HG02623 (cell line): ENCODE measurements around the gene MYO5B.
A peak's percentile ranks its signal among the peaks of the same experiment; 100 is the strongest.

Experiments used
- ATAC-seq: cut with Tn5 transposase; IDR thresholded peaks from one replicate; pipeline ENCODE4 v1.9.1; 2021; ENCODE audit warnings: moderate library complexity; ENCODE audit not compliant: unreplicated experiment

MYO5B gene

DNA sequence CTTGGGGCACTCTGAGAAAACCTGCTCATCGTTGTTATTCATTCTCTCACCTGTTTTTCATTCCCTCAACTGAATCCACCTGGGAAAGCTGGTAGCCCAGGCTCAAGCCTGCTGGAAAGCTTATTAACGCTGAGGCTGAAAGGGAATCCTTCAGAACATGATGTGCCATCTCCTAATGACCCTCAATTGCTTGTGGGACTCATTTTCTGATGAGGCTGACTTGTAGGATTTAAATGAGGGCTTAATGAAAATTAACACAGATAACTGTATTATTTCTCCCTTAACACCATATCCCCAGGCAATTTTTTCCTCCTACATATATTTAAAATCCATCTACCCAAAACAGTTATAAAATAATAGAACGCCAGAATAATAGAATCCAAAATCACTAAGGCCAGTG lies 218.9 kb downstream of the MYO5B start:
- no peak for ATAC-seq

GRCh38 chr18:49974079-49974478 lies 220.9 kb downstream of the MYO5B start:
- ATAC-seq: no peak

- no peak for ATAC-seq
These were observed 221.4 kb downstream of the MYO5B start for GRCh38 chr18:49973592-49973991.

GRCh38 chr18:49972535-49972934 lies 222.4 kb downstream of the MYO5B start:
- ATAC-seq: no peak

GRCh38 chr18:49971462-49971861 lies 223.5 kb downstream of the MYO5B start:
- no peak for ATAC-seq

DNA sequence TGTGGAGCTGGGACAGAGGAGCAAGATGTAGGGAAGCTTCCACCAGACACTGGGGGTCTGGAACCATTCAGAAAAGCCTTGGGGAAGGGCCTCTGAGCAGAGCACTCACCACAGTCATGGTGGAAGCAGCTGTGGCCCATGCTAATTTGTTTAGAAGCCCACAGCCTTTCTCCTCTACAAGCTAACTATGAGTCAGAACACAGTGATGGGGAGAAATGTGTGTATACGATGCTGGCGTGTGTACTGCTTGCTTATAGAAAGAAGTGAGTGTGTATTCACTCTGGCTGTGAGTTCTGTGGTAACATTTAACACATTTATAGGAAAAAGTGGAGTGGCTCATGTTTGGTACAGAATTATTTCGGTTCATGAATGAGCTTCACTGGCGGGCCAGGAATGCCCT lies 224.6 kb downstream of the MYO5B start:
- peak; percentile 82 for ATAC-seq

GRCh38 chr18:49968644-49969309 lies 226.2 kb downstream of the MYO5B start:
- ATAC-seq: no peak

GRCh38 chr18:49967636-49968313 lies 227.2 kb downstream of the MYO5B start:
- no peak for ATAC-seq

DNA sequence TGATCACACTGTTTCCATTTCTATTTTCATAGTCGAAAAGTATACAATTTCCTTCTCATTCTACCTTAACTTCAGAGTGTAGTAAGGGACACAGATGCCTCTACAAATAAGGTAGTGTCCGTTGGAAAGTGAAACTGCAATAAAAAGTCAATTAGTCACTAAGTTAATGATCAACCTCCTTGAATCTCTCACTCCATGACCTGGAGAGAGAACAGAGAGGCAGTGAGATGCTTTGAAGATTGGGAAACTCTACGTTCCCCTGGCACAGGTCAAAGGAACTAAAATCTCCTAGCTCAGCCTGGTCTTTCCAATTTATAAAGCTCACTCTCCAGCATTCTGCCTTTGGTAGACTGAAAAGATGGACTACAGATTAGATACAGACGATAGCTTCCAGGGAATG lies 227.8 kb downstream of the MYO5B start:
- peak; percentile 40 for ATAC-seq

DNA sequence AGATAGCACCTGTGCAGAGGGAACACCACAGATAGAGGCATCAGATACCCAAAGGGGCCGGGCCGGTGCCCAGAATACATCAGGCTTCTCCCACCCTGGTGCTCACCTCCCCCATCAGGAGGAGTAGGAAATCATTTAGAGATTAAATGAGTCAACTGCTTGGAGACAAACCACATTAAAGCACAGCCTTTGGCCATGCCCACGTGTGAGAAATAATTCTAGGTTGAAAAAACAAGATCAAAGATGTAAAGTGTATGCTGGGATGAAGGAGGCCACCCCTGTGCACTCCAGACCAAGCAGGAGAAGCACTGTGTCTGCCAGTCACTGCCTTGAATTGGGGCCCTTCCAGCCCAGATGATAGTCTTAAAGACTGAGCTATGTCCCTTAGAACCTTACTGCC lies 228.9 kb downstream of the MYO5B start:
- ATAC-seq: no peak

DNA sequence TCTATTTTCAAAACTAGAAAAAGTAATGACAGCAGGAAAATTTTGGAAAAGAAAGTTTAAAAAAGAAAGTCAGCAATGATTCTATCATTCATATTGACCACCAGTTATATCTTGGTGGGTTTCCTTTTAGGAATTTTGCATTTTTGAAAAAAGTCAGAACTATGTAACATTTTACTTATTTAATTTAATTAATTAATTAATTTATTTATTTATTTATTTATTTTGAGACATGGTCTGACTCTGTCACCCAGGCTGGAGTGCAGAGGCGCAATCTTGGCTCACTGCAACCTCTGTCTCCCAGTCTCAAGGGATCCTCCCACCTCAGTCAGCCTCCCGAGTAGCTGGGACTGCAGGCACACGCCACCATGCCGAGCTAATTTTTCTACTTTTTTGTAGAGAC lies 231.7 kb downstream of the MYO5B start:
- no peak for ATAC-seq

DNA sequence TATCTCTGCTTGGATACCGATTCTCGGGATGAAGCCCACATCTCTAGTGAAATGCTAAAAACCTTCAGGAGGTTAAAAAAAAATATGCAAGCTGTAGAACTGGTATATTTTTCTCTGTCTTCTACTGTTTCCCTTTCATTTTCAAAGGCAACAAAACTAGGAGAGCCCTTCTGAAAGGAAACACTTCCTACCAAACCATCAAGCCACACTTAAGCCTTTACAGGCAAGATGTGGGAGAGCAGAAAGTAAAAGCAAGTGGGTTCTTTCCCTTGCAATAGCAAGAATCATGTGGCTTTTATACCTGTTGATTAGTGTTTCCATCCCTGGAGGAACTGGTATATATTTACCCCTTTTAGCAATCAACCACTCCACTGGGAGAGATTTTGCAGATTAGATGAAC lies 233.7 kb downstream of the MYO5B start:
- ATAC-seq: no peak

DNA sequence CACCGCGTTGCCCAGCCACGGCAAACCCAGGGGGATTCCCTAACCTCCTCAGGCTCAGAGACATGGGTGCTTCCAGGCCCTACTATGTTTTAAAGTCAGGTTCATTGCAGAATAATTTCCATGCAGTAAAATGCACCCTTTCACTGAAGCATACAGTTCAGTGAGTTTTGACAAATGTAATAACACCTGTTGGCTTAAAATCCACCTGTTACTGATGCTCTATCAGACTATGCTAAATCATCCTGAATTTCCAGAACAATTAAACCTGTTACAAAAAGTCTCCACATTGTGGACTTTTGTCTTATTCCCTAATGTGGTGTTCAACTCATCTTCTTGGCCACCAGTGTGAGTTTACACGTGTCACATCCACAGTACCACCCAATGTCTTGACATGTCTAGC lies 234.6 kb downstream of the MYO5B start:
- no peak for ATAC-seq

DNA sequence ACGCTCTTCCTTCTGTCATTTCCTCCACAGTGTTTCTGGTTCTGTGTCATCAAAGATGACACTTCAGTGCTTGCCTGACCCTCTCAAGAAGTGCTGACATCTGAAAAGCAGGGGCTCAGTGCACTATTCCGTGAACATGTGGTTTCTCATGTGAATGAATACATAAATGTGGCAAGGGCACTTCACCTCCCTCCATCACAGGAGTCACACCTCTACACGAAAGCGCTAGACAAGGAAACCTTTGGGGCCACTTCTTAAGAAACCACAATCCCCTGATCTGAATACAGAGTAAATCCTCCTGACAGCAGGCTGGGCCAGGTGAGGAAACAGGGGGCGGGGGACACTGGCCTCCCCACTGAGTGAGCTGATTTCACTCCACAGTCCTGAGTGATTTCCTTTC lies 235.8 kb downstream of the MYO5B start:
- ATAC-seq: peak; percentile 46

DNA sequence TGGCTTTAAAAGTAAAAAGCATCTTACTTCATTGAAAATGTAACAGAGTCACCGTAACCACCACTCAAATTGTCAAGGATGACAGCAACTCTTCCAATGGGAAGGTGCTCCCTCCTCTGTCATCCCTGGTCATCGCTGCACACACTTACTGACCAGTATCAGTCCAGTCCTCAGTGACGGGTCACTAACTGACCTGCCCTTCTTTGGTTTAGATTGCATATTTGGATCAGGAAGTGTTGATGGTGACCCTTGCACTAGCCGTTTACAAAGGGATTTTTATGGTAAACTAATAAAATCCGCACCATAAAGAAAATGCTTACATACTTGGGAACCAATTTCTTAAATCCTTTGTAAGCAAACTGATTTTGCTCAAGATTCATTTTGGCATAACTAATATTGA lies 239.7 kb downstream of the MYO5B start:
- ATAC-seq: no peak

GRCh38 chr18:49953391-49953790 lies 241.6 kb downstream of the MYO5B start:
- ATAC-seq: no peak

- no peak for ATAC-seq
These were observed 245.0 kb downstream of the MYO5B start for GRCh38 chr18:49949951-49950395.

DNA sequence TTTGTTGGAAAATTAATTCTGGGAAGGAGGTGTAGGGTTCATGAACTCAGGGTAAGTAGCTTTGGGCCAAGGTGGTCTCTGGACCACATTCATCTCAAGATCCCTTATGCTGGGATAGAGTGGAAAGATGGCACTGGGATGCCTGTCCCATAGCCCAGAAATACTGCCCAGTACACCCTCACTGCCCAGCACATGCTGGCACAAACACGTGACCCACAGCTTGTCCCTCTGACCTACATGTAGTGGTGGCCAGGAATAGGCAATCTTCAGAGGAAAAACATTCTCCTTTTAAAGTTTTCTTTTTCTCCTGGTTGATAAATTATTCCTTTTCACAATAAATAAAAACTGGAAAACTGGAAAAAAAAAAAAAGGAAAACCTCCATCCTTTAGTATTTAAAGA lies 246.0 kb downstream of the MYO5B start:
- ATAC-seq: no peak

DNA sequence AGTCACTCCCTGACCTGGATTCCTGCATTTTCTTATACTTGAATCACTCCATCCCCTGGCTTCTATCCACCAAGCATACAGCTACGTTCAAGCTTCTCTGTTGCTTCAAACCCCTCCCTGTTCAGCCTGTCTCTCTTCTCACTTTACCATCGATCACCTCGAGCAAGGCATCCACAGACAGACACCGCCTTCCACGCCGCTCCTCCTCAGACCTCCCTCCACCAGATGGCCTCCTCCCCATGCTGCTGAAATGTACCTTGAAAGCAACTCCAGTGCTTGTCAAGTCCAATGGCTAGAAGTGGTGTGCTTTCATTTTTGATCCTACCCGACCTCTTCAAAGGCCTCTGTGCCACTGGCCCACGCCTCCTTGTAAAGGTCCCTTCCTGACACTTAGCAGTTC lies 250.3 kb downstream of the MYO5B start:
- ATAC-seq: no peak

DNA sequence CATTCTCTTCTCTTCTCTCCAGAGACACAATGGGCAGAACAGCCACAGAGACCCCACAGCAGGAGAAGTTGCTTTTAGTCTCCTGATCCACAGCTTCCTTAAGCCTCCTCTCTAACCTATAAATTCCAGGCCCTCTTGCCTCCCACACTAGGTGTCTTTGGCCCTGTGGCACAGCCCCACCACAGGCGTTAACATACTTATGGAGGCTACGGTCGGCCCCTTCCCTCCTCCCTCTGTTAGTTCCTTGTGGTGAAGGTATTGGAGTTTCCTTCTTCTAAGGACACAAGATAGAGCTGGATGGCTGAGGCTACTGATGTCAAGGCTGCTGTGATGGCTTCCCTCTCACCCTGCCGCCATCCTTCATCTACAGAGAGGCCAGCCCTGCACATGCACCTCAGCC lies 258.1 kb downstream of the MYO5B start:
- no peak for ATAC-seq

GRCh38 chr18:49935215-49935614 lies 259.7 kb downstream of the MYO5B start:
- no peak for ATAC-seq

- ATAC-seq: no peak
These were observed 260.5 kb downstream of the MYO5B start for GRCh38 chr18:49934457-49934856.
